H1 (cell line): Measurements from ENCODE around the gene CCBE1. TPM values are rescaled to one million over a fixed set of nuclear protein-coding genes. Genes with fewer than 3 reads are reported as not detected.

Source experiments
- EZH2 ChIP-seq: fragments of 200-600 bp; sonication (generic); IDR thresholded peaks from 2 replicates; pipeline ENCODE4 v1.7.1; 2012; ENCODE audit warnings: low read depth, mild to moderate bottlenecking, moderate library complexity, low read length, inconsistent platforms; ENCODE audit not compliant: severe bottlenecking
- polyA plus RNA-seq, 7 experiments: library from polyadenylated mRNA; depleted of rRNA in 3 of 7; stranded (reverse) in 5 of 7; unstranded in 2 of 7; fragments of >200 nt in 5 of 7; fragments of 200-250 nt in 2 of 7; gene quantifications; 1 replicate in 5 of 7; 2 replicates in 1 of 7; 4 replicates in 1 of 7; pipeline versions ENCODE4 v1.2.1 to v1.2.3, GENCODE V29; 2011 to 2013; ENCODE audit warnings: missing spikeins in 2 of 7, mixed read lengths in 2 of 7
- total RNA-seq: library from RNA; stranded (reverse); fragmentation: NEBNext Ultra II Directional; extraction: Animal tissue kit (Norgen Biotek cat#: 25700); gene quantifications from 2 replicates; pipeline ENCODE4 v1.2.1, GENCODE V29; 2021

The CCBE1 gene
- total and polyA plus RNA-seq, 2 of the 8 experiments (the other 6 are each of a cell fraction or from before 2014, with no cell fraction given), result 2.1 to 2.6 TPM

DNA sequence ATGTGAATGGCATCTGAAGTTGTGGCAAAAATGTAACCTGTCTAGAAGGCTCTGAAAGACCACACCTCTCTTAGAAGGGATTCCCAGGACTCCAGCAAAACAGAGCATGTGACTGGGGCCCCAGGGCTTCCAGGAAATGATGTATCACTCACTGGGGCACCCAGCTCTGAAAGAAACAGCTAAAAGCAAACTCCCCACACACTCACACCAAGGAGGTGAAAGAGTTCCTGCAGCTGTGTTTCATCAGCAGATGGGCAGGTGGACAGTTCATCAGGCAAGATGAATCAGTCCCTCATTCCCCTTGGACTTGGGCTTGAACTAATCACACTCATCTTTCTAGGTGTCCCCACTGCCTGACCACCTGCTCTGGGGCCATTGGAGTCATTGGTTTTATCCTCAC, 76.2 kb downstream of the CCBE1 start (continued):
- TF ChIP-seq EZH2, result no peak
